HL-60/S4 treated with phorbol 12-myristate 13-acetate at 8.2 ng/mL for 4 days and 3 days (cell line): ENCODE measurements around the gene ACTN1.

Experiments
- in situ Hi-C: fragments of 300-500 bp; cut with MboI; formaldehyde crosslinking; loops from 2 replicates; pipeline ENCODE4 v1.15.0; 2022; ENCODE audit warnings: low sequenced_read_pairs

ACTN1 gene

GRCh38 chr14:68921049-68921448 is 58.1 kb downstream of the ACTN1 start:
- in situ Hi-C loops = loop anchor here (25.0 kb wide), 1 partner anchor 166 kb away; no protein-coding TSS in a partner anchor

GRCh38 chr14:68919129-68919927 is 59.8 kb downstream of the ACTN1 start:
- in situ Hi-C loops = loop anchor here (25.0 kb wide), 1 partner anchor 168 kb away; no protein-coding TSS in a partner anchor

GRCh38 chr14:68918612-68919011 is 60.5 kb downstream of the ACTN1 start:
- in situ Hi-C loops = loop anchor here (25.0 kb wide), 1 partner anchor 169 kb away; no protein-coding TSS in a partner anchor

- in situ Hi-C loops = loop anchor here (25.0 kb wide), 1 partner anchor 171 kb away; no protein-coding TSS in a partner anchor
Observed at GRCh38 chr14:68916358-68916941, 62.7 kb downstream of the ACTN1 start.

GRCh38 chr14:68913516-68913915 is 65.6 kb downstream of the ACTN1 start:
- in situ Hi-C loops = loop anchor here (25.0 kb wide), 1 partner anchor 174 kb away; no protein-coding TSS in a partner anchor

GRCh38 chr14:68911594-68912227 is 67.4 kb downstream of the ACTN1 start:
- in situ Hi-C loops = loop anchor here (25.0 kb wide), 1 partner anchor 176 kb away; no protein-coding TSS in a partner anchor

- in situ Hi-C loops = loop anchor here (25.0 kb wide), 1 partner anchor 177 kb away; no protein-coding TSS in a partner anchor
Observed at GRCh38 chr14:68910540-68910939, 68.6 kb downstream of the ACTN1 start.

- in situ Hi-C loops = loop anchor here (25.0 kb wide), 1 partner anchor 178 kb away; no protein-coding TSS in a partner anchor
Observed at GRCh38 chr14:68908803-68909202, 70.3 kb downstream of the ACTN1 start.

DNA sequence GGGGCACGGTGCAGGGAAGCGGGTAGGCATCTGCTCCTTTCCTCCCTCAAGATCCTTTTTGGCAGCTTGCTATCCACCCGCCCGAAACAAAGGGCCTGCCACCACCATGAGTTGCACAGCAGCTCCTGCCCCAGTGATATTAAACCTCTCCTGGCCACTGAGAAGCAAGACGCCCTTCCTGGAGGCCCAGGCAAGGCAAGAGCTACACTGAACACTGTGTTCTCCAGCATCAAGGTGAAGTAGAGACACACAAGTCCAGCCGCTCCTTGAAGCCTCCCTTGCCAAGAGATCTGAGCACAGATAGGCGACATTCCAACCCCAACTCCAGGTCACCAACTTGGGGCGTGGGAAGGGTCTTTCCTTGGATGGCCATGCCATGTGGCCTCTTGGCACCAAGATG is 70.9 kb downstream of the ACTN1 start:
- in situ Hi-C loops = loop anchor here (25.0 kb wide), 1 partner anchor 179 kb away; no protein-coding TSS in a partner anchor

- in situ Hi-C loops = loop anchor here (25.0 kb wide), 1 partner anchor 181 kb away; no protein-coding TSS in a partner anchor
Observed at GRCh38 chr14:68906439-68906838, 72.7 kb downstream of the ACTN1 start.

DNA sequence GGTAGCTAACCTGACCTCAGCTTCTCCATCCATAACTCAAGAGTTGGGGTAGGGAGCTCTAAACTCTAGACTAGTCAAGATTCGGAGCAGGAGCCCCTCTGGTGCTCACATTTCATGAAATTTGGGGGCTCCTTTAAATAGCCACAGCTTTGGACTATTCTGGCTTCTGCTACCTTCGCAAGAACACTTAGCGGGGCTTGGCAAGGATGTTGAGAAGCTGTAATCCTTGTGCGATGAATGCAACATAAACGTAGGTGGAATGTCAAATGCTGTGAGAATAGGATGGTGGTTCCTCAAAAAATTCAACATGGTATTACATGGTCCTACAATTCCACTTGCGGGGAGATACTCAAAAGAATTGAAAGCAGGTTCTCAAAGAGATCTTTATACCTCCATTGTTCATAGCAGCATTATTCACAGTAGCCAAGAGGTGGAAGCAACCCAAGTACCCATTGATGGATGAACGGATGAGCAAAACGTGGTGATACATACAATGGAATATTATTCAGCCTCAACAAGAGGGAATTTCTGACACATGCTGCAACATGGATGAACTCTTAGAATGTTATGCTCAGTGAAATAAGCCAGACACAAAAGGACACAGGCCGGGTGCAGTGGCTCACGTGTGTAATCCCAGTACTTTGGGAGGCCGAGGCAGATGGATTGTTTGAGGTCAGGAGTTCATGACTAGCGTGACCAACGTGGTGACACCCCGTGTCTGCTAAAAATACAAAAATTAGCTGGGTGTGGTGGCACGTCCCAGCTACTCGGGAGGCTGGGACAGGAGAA is 73.8 kb downstream of the ACTN1 start:
- in situ Hi-C loops = loop anchor here (25.0 kb wide), 1 partner anchor 182 kb away; no protein-coding TSS in a partner anchor

GRCh38 chr14:68902357-68902756 is 76.7 kb downstream of the ACTN1 start:
- in situ Hi-C loops = loop anchor here (25.0 kb wide), 1 partner anchor 185 kb away; no protein-coding TSS in a partner anchor

DNA sequence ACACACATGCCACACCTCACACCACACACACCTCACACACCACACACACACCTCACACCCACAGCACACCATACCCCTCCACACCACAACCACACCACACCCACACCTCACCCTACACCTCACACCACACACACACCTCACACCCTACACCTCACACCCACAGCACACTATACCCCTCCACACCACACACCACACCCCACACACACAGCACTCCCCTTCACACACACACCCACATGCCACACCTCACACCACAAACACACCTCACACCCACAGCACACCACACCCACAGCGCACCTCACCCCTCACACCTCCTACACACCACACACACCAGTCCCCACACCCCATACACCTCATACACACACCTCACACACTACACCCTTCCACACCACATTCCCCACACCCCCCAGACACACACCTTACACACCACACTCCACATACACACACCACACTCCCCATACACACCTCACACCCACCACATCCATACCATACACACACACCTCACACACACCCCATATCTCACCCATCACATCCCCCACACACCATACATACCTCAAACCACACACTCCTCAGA is 80.0 kb downstream of the ACTN1 start:
- in situ Hi-C loops = no loop called here

- in situ Hi-C loops = no loop called here
Observed at GRCh38 chr14:68898248-68899032, 80.7 kb downstream of the ACTN1 start.

DNA sequence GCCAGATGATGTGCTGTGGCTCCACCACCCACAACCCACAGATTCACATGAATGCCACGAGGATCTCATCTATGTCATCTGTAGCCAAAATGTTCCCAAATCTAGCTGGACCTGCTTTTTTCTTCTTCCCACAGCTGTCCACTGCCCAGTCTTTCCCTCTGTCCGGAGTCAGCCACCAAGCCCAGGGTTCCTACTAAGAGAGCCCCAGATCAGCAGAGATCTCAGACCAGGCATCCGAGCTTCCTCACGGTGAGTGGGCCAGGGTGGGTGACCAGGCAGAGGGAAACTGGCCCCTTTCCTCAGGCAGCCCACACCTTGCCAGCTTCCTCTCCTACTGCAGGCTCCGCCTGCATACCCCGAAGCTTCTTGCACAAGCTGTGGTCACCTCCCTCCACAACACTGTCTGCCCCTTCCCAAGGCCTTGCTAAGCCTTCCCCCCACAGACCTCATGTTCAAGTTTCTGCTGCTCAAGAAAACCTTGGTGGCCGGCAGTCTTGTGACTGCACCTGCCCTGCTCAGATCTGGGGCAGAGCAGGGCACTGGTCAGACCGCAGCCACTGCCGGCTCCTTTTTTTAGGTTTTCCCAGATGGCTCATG is 81.4 kb downstream of the ACTN1 start:
- in situ Hi-C loops = no loop called here

- in situ Hi-C loops = no loop called here
Observed at GRCh38 chr14:68896132-68896531, 83.0 kb downstream of the ACTN1 start.

DNA sequence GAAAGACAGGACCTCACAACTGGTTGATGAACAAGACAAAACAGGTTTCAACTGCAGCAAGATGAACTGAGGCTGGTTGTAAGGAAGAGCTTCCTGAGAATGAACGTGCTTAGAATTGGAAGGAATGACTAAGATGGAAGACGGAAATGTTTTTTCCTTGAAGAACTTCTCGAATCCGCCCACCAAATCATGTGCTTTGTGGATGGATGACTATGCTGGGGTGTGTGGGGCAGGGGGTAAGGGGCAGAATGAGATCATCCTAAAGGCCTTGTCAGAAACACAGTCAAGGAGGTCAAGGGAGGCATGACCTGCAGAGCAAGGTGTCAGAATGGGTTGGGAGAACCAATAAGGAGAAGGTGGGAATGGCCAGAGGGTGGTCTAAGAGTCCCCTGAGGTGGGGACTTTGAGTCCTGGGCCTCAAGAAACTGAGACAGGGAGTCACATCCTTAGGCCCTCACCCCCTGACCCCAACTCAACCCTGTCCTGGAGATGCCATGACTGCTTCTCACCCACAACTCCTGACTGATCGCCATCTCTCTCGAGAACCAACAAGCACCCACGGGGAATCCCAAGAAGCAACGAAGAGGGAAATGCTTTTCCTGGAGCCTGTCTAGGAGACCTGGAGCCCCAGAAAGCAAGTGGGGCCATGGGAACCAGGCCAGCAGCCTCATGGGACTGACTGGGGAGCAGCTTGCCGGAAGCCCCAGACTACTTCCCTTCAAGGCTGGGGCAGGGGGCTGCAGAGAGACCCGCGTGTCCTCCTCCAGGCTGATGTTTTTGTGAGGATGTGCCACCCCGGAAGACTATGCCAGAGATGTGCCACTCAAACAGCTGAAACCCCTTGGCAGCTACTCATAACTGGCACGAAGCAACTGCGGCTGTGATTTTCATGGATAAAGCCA is 84.0 kb downstream of the ACTN1 start:
- in situ Hi-C loops = no loop called here

- in situ Hi-C loops = no loop called here
Observed at GRCh38 chr14:68894123-68894522, 85.0 kb downstream of the ACTN1 start.
